Measurements from ENCODE around the gene TGFBR2.

DNA sequence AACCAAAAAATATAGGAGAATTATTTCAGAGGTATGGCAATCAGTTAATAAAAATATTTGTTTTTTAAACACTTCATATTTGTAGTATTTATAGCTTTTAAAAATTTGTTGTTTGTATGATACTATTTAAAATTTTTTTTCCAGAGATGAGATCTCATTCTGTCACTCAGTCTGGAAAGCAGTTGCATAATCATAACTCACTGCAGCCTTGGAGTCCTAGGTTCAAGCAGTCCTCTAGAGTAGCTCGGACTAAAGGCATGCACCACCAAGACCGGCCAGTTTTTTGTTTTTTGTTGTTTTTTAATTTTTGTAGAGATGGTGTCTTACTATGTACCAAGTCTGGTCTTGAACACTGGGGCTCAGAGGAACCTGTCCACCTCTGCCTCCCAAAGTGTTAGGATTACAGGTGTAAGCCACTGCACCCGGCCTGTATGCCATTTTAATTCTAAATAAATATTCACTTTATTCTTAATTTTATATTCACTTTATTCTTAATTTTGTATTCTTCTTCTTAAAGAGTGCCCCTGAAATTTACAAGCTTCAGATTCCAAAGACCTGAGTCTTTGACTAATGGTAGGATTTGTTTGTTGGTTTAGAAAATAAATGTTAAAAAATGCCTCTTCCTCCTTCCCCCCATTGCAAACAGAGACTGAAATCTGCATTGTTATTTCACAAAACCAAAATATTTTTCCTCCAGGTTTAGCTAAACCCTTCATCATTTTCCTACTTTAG is 9.4 kb downstream of the TGFBR2 start:
- TF ChIP-seq CTCF (conservative IDR thresholded peaks at IDR 0.05; ENCODE audit: low read depth, low read length) (no peak), EZH2 (IDR thresholded peaks at IDR 0.05; ENCODE audit: low read length, unreplicated experiment) (no peak), EZH2phosphoT487 (IDR thresholded peaks at IDR 0.05; ENCODE audit: borderline replicate concordance, low read length) (no peak)

All from PC-3 (cell line).